ENCODE measurements around the gene MAP2. TPM values are rescaled to one million over a fixed set of nuclear protein-coding genes. Genes with fewer than 3 reads are reported as not detected.

MAP2 gene
- total and polyA plus RNA-seq, 2 of the 8 experiments (the other 6 are each of a cell fraction or from before 2014, with no cell fraction given) = 5.9 to 9.4 TPM

GRCh38 chr2:209593930-209594329, 170.1 kb downstream of the MAP2 start:
- FAIRE-seq = no peak
- POLR2A ChIA-PET (ENCODE audit: partially characterized antibody) = no interaction called here

More at GRCh38 chr2:209593930-209594329, 170.1 kb downstream of the MAP2 start:
- WGBS, 2 experiments (ENCODE audit: extremely low coverage in 1 of 2, insufficient coverage in 1 of 2, insufficient read length in 1 of 2, insufficient replicate concordance in 2 of 2, low coverage in 1 of 2, low lambda C conversion rate in 2 of 2, missing lambda C conversion rate in 1 of 2) = 82% methylated on average over 6 of the region's 6 CpGs; no CpG with 5 or more reads in 1 of the 2 experiments
- H2AFZ ChIP-seq (ENCODE audit: low read length) = no peak overlapping the region
- no peaks in the 10 kb centered on the region for H3K79me1 ChIP-seq (ENCODE audit: low read depth, low read length)
- H3K56ac ChIP-seq (replicated peaks; ENCODE audit: insufficient read length, low read depth, low read length) = no peak overlapping the region
- H4K5ac ChIP-seq (ENCODE audit: insufficient read length, low read depth, low read length) = no peak overlapping the region
- no peak for TF ChIP-seq E2F6 (IDR thresholded peaks at IDR 0.05)
- TF ChIP-seq YY1 (IDR thresholded peaks at IDR 0.05; ENCODE audit: low read depth, low read length) = no peak
- TF ChIP-seq TCF12 (IDR thresholded peaks at IDR 0.05; ENCODE audit: low read depth, low read length) = no peak
- TF ChIP-seq EZH2 (IDR thresholded peaks at IDR 0.05; ENCODE audit: low read depth, low read length, severe bottlenecking) = no peak
- no peak for TF ChIP-seq BACH1 (IDR thresholded peaks at IDR 0.05; ENCODE audit: low read length)
- no peak for TF ChIP-seq RFX5 (IDR thresholded peaks at IDR 0.05; ENCODE audit: borderline replicate concordance, low read depth, low read length)
- no peak for TF ChIP-seq FOSL1 (IDR thresholded peaks at IDR 0.05; ENCODE audit: insufficient read depth, low read depth, low read length)
- TF ChIP-seq NRF1 (IDR thresholded peaks at IDR 0.05; ENCODE audit: low read depth, low read length) = no peak
- TF ChIP-seq MAX (IDR thresholded peaks at IDR 0.05) = no peak
- no peak for TF ChIP-seq TEAD4 (IDR thresholded peaks at IDR 0.05; ENCODE audit: low read depth, low read length)
- no peak for TF ChIP-seq CEBPB (IDR thresholded peaks at IDR 0.05; ENCODE audit: low read depth, low read length)
- TF ChIP-seq SUZ12 (IDR thresholded peaks at IDR 0.05; ENCODE audit: low read length) = no peak
- no peak for TF ChIP-seq CREB1 (IDR thresholded peaks at IDR 0.05)
- no peak for TF ChIP-seq CTBP2 (IDR thresholded peaks at IDR 0.05; ENCODE audit: borderline replicate concordance, insufficient read depth, insufficient read length, low read length)
- TF ChIP-seq POLR2AphosphoS5 (IDR thresholded peaks at IDR 0.05; ENCODE audit: low read depth, low read length) = no peak
- H3K14ac ChIP-seq (ENCODE audit: insufficient read length) = no peak overlapping the region
- no peak overlapping the region for H2BK12ac ChIP-seq (ENCODE audit: low read depth, low read length)
- CTCF ChIA-PET (ENCODE audit: partially characterized antibody) = interaction anchor here (1.4 kb wide), 1 partner anchor 367 kb away, joined by 5 read pairs; no protein-coding TSS in a partner anchor
- no peak overlapping the region for H3K4me2 ChIP-seq (ENCODE audit: insufficient read depth in 1 of 2, low read depth in 2 of 2, low read length in 2 of 2)
- 0 out of 2 replicates have a peak overlapping the region, but pooled peaks have one; percentile 39 for H2AK5ac ChIP-seq (ENCODE audit: low read depth, low read length)
- H3K4me1 ChIP-seq (replicated peaks in 1 of 4; ENCODE audit: control insufficient read depth in 3 of 4, insufficient read depth in 4 of 4, low read length in 3 of 4) = no peaks in the 10 kb centered on the region
- no peak overlapping the region for H3K23ac ChIP-seq (ENCODE audit: insufficient read length)
- no peaks in the 10 kb centered on the region for H4K20me1 ChIP-seq (replicated peaks in 1 of 2; ENCODE audit: control insufficient read depth in 1 of 2, insufficient read depth in 2 of 2, low read length in 2 of 2)
- no peak overlapping the region for H4K8ac ChIP-seq (ENCODE audit: extremely low read depth, insufficient read depth, low read length)
- H2BK20ac ChIP-seq (ENCODE audit: low read length) = no peak overlapping the region
- no peak overlapping the region for H3K4me3 ChIP-seq (ENCODE audit: extremely low read depth in 1 of 4, insufficient read depth in 2 of 4, low read depth in 3 of 4, low read length in 4 of 4)
- no peaks in the 10 kb centered on the region for H3K23me2 ChIP-seq (ENCODE audit: low read depth, low read length)
- no peak overlapping the region for H2BK5ac ChIP-seq (ENCODE audit: low read depth, low read length)
- H3K79me2 ChIP-seq (ENCODE audit: control insufficient read depth in 1 of 2, insufficient read depth in 2 of 2, low read length in 2 of 2) = no peaks in the 10 kb centered on the region
- no peak overlapping the region for H2BK120ac ChIP-seq (replicated peaks; ENCODE audit: low read depth, low read length)
- H3K9me3 ChIP-seq (ENCODE audit: insufficient read depth in 2 of 2, low read depth in 1 of 2, low read length in 1 of 2) = no peaks in the 10 kb centered on the region
- no peak overlapping the region for H2BK15ac ChIP-seq (ENCODE audit: low read length)
- no peak overlapping the region for H3K18ac ChIP-seq (ENCODE audit: extremely low read depth, low read length)
- no peaks in the 10 kb centered on the region for H3K27me3 ChIP-seq (replicated peaks in 1 of 4; ENCODE audit: control insufficient read depth in 3 of 4, extremely low read depth in 1 of 4, insufficient read depth in 3 of 4, low read length in 3 of 4)
- no peak overlapping the region for H4K91ac ChIP-seq (replicated peaks; ENCODE audit: insufficient read length, low read length)
- no peaks in the 10 kb centered on the region for H3K36me3 ChIP-seq (ENCODE audit: control insufficient read depth in 2 of 4, insufficient read depth in 4 of 4, low read length in 3 of 4)
- no peak overlapping the region for H3K4ac ChIP-seq (replicated peaks; ENCODE audit: insufficient read length, low read depth, low read length)
- DNase-seq (ENCODE audit: low read depth in 1 of 2, low spot score in 2 of 2) = no peak
- no peak overlapping the region for H3K9ac ChIP-seq (replicated peaks in 1 of 4; ENCODE audit: extremely low read depth in 1 of 4, low read depth in 3 of 4, low read length in 3 of 4)
- H3K27ac ChIP-seq (ENCODE audit: low read depth, low read length) = no peak overlapping the region

All from H1 (cell line).